Measurements from ENCODE around the gene GRIK3. TPM values are rescaled to one million over a fixed set of nuclear protein-coding genes. Genes with fewer than 3 reads are reported as not detected.

GRIK3 gene
- total and polyA plus RNA-seq, 2 experiments from 2014 or later = 0.31 to 2.9 TPM

DNA sequence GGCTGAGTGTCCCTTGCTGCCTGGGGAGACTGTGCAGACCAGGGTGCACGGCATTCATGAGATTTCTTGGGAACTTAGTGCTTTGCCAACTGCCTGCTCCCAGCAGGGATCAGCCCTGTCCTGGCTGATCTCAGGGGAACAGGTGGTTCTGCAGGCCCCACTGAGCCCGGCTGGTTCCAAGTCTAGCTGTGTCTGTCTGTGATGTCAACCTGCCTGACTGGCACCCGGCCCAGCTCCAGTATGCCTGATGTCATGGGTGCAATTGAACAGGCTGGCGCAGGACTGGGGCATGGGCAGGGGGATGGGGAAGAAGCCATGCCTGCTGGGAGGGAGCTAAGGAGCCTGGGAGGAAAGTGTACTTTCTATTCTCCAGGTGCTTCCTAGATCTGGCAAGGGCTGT is 227.1 kb downstream of the GRIK3 start (continued):
- TF ChIP-seq, protein P1, sequence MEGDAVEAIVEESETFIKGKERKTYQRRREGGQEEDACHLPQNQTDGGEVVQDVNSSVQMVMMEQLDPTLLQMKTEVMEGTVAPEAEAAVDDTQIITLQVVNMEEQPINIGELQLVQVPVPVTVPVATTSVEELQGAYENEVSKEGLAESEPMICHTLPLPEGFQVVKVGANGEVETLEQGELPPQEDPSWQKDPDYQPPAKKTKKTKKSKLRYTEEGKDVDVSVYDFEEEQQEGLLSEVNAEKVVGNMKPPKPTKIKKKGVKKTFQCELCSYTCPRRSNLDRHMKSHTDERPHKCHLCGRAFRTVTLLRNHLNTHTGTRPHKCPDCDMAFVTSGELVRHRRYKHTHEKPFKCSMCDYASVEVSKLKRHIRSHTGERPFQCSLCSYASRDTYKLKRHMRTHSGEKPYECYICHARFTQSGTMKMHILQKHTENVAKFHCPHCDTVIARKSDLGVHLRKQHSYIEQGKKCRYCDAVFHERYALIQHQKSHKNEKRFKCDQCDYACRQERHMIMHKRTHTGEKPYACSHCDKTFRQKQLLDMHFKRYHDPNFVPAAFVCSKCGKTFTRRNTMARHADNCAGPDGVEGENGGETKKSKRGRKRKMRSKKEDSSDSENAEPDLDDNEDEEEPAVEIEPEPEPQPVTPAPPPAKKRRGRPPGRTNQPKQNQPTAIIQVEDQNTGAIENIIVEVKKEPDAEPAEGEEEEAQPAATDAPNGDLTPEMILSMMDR (conservative IDR thresholded peaks at IDR 0.05; ENCODE audit: low read depth in 2 of 2) = no peak
- no peak for TF ChIP-seq CREB1 (CRISPR knock-in tag; IDR thresholded peaks at IDR 0.05; ENCODE audit: low read depth)
- TF ChIP-seq STAT1 (IDR thresholded peaks at IDR 0.05; ENCODE audit: unreplicated experiment) = no peak

DNA sequence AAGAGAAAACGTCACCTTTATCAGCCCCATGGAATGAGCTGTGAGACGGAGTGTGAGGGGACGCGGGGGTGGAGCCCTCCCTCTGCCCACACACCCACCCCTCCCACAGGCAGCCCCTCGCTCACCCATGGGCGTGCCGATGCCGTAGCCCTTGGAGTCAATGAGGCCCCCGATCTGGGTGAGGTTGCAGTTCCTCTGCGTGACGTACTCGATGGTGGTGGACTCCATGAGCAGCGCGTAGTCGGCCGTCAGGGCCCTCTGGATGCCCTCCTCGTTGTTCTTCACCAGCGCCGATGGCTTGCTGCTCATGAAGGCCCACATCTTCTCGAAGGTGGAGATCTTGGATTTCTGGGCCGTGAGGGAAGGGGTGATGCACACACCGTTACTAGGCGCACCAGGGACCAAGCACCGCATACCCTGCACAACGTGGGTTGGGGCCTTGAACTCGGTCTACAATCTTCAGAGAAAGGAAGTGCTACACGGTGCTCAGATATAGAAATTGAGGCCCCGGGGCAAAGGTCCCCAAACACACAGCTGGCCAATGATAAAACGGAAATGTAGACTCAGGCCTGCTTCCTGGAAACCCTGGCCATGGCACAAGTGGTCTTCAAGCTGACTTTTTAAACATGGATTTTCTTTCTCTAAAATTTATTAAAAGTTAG is 228.2 kb downstream of the GRIK3 start:
- no peaks in the 10 kb centered on the region for H3K27me3 ChIP-seq (ENCODE audit: insufficient read depth)
- Mint-ChIP-seq H3K4me3 (no peak overlapping the region), H3K36me3 (ENCODE audit: low read depth) (no peaks in the 10 kb centered on the region; the same call in 2 of the 3 replicates), H3K27ac (no peak overlapping the region), H3K27me3 (ENCODE audit: insufficient read depth, low read depth, poor library complexity) (peaks cover 17% of the 10 kb centered on the region), H3K4me1 (peaks cover 24% of the 10 kb centered on the region), H3K9me3 (no peaks in the 10 kb centered on the region)
- DNase-seq (ENCODE audit: low spot score) (no peak), ATAC-seq (no peak)
- no peak overlapping the region for H2AFZ ChIP-seq
- no peak for TF ChIP-seq NANOG (IDR thresholded peaks at IDR 0.05; ENCODE audit: borderline replicate concordance)
- H3K4me2 ChIP-seq = no peak overlapping the region
- no peaks in the 10 kb centered on the region for H3K36me3 ChIP-seq (ENCODE audit: insufficient read depth)
- H3F3A ChIP-seq (replicated peaks; ENCODE audit: low read depth) = no peaks in the 10 kb centered on the region
- H3K79me2 ChIP-seq (replicated peaks; ENCODE audit: insufficient read depth) = no peaks in the 10 kb centered on the region
- peaks cover 11% of the 10 kb centered on the region for H3K4me1 ChIP-seq (ENCODE audit: insufficient read depth)
- no peaks in the 10 kb centered on the region for H3K9me2 ChIP-seq (ENCODE audit: insufficient read depth)
- H3K27ac ChIP-seq (ENCODE audit: low read depth) = no peak overlapping the region
- no peaks in the 10 kb centered on the region for H4K20me1 ChIP-seq (replicated peaks; ENCODE audit: insufficient read depth)
- H3K4me3 ChIP-seq = no peak overlapping the region

DNA sequence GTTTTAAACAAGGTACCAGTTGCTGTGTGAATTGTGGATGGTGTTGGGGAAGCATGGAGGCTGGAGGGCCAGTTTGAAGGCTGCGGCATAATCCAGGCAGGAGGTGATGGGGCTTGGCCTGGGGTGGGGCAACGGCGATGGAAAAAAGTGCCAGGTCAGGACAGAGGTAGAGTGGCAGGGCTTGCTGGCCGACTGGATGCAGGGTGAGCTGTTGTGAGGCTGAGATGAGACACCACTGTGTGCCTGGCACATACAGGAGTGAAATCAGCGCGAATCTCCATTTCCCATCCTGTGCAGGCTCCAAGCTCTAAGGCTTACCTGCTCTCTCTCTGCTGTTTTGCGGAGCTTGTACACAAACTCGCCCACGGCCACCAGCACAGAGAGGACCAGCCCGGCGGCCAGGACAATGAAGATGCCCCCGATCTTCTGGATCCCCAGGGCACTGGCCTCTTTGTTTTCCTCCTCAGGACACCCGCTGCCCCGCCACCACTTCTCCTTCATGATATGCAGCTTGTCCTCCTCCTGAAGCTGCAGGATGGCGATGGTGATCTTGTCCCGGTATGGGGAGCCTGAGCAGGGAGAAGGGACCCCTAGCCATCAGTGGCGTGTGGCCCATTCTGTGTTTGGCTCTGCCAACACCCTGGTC is 229.5 kb downstream of the GRIK3 start:
- H3F3A ChIP-seq (replicated peaks; ENCODE audit: low read depth) = no peaks in the 10 kb centered on the region
- Mint-ChIP-seq H3K4me3 (no peak overlapping the region), H3K36me3 (ENCODE audit: low read depth) (no peaks in the 10 kb centered on the region; the same call in 2 of the 3 replicates), H3K27ac (peak overlapping the region; percentile 80), H3K9me3 (no peaks in the 10 kb centered on the region), H3K27me3 (ENCODE audit: insufficient read depth, low read depth, poor library complexity) (peaks cover 16% of the 10 kb centered on the region), H3K4me1 (peaks cover 24% of the 10 kb centered on the region)
- peaks cover 11% of the 10 kb centered on the region for H3K4me1 ChIP-seq (ENCODE audit: insufficient read depth)
- H3K36me3 ChIP-seq (ENCODE audit: insufficient read depth) = no peaks in the 10 kb centered on the region
- H3K4me3 ChIP-seq = no peak overlapping the region
- H3K27ac ChIP-seq (ENCODE audit: low read depth) = no peak overlapping the region
- no peaks in the 10 kb centered on the region for H4K20me1 ChIP-seq (replicated peaks; ENCODE audit: insufficient read depth)
- no peaks in the 10 kb centered on the region for H3K79me2 ChIP-seq (replicated peaks; ENCODE audit: insufficient read depth)
- ATAC-seq = peak; percentile 15; the same call in 1 of the 3 replicates
- H3K4me2 ChIP-seq = peak overlapping the region; percentile 42
- no peak for DNase-seq (ENCODE audit: low spot score)
- H2AFZ ChIP-seq = 0 out of 2 replicates have a peak overlapping the region, but pooled peaks have one; percentile 23
- H3K9me2 ChIP-seq (ENCODE audit: insufficient read depth) = no peaks in the 10 kb centered on the region
- no peaks in the 10 kb centered on the region for H3K27me3 ChIP-seq (ENCODE audit: insufficient read depth)
- TF ChIP-seq, protein P2, sequence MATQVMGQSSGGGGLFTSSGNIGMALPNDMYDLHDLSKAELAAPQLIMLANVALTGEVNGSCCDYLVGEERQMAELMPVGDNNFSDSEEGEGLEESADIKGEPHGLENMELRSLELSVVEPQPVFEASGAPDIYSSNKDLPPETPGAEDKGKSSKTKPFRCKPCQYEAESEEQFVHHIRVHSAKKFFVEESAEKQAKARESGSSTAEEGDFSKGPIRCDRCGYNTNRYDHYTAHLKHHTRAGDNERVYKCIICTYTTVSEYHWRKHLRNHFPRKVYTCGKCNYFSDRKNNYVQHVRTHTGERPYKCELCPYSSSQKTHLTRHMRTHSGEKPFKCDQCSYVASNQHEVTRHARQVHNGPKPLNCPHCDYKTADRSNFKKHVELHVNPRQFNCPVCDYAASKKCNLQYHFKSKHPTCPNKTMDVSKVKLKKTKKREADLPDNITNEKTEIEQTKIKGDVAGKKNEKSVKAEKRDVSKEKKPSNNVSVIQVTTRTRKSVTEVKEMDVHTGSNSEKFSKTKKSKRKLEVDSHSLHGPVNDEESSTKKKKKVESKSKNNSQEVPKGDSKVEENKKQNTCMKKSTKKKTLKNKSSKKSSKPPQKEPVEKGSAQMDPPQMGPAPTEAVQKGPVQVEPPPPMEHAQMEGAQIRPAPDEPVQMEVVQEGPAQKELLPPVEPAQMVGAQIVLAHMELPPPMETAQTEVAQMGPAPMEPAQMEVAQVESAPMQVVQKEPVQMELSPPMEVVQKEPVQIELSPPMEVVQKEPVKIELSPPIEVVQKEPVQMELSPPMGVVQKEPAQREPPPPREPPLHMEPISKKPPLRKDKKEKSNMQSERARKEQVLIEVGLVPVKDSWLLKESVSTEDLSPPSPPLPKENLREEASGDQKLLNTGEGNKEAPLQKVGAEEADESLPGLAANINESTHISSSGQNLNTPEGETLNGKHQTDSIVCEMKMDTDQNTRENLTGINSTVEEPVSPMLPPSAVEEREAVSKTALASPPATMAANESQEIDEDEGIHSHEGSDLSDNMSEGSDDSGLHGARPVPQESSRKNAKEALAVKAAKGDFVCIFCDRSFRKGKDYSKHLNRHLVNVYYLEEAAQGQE (IDR thresholded peaks at IDR 0.05; ENCODE audit: unreplicated experiment) = no peak
- TF ChIP-seq STAT1 (IDR thresholded peaks at IDR 0.05; ENCODE audit: unreplicated experiment) (no peak), CREB1 (CRISPR knock-in tag; IDR thresholded peaks at IDR 0.05; ENCODE audit: low read depth) (no peak), JUNB (IDR thresholded peaks at IDR 0.05; ENCODE audit: unreplicated experiment) (no peak), ZNF114 (CRISPR knock-in tag; IDR thresholded peaks at IDR 0.05) (no peak), EZH2phosphoT487 (IDR thresholded peaks at IDR 0.05; ENCODE audit: unreplicated experiment) (no peak), ZNF331 (CRISPR knock-in tag; IDR thresholded peaks at IDR 0.05; ENCODE audit: low read depth) (no peak), NANOG (IDR thresholded peaks at IDR 0.05; ENCODE audit: borderline replicate concordance) (no peak), EZH2 (IDR thresholded peaks at IDR 0.05; ENCODE audit: low read depth, unreplicated experiment) (no peak)
- TF ChIP-seq, protein P1 (conservative IDR thresholded peaks at IDR 0.05; ENCODE audit: low read depth in 2 of 2) = no peak
- TF ChIP-seq, protein P3, sequence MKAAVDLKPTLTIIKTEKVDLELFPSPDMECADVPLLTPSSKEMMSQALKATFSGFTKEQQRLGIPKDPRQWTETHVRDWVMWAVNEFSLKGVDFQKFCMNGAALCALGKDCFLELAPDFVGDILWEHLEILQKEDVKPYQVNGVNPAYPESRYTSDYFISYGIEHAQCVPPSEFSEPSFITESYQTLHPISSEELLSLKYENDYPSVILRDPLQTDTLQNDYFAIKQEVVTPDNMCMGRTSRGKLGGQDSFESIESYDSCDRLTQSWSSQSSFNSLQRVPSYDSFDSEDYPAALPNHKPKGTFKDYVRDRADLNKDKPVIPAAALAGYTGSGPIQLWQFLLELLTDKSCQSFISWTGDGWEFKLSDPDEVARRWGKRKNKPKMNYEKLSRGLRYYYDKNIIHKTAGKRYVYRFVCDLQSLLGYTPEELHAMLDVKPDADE (IDR thresholded peaks at IDR 0.05) = no peak
